Spleen (tissue), 11 donors: ENCODE data around the gene SP8. TPM values are rescaled to one million over a fixed set of nuclear protein-coding genes. Genes with fewer than 3 reads are reported as not detected.

ENCODE experiments used
- DNase-seq: peaks from one replicate; pipeline ENCODE4 v3.0.0-alpha.2; 2020
- H3K27ac ChIP-seq, 8 donors: fragments of 200-600 bp; sonication (generic) in 7 of 8; 1 replicate in 4 of 8; 2 replicates in 4 of 8; pipeline versions ENCODE4 v1.5.0 to v1.8.0; 2016 to 2021; ENCODE audit warnings: inconsistent platforms in 4 of 8, mild to moderate bottlenecking in 4 of 8, moderate library complexity in 1 of 8
- H3K27me3 ChIP-seq, 7 donors: fragments of 200-600 bp; sonication (generic) in 6 of 7; replicated peaks in 1 of 7; 1 replicate in 4 of 7; 2 replicates in 3 of 7; pipeline versions ENCODE4 v1.5.0 to v1.8.0; 2016 to 2021; ENCODE audit warnings: inconsistent platforms in 3 of 7, mild to moderate bottlenecking in 1 of 7
- H3K36me3 ChIP-seq, 6 donors: fragments of 200-600 bp; sonication (generic) in 5 of 6; 1 replicate in 4 of 6; 2 replicates in 2 of 6; pipeline versions ENCODE4 v1.5.0 to v1.8.0; 2016 to 2021; ENCODE audit warnings: inconsistent platforms in 2 of 6
- H3K4me1 ChIP-seq, 6 donors: fragments of 200-600 bp; sonication (generic) in 5 of 6; 1 replicate in 3 of 6; 2 replicates in 3 of 6; pipeline versions ENCODE4 v1.5.0 to v1.8.0; 2016 to 2021; ENCODE audit warnings: inconsistent platforms in 3 of 6
- H3K4me3 ChIP-seq, 8 donors: fragments of 200-600 bp; sonication (generic) in 7 of 8; 1 replicate in 4 of 8; 2 replicates in 4 of 8; pipeline versions ENCODE4 v1.5.0 to v1.8.0; 2016 to 2021; ENCODE audit warnings: inconsistent platforms in 4 of 8, mild to moderate bottlenecking in 4 of 8, moderate library complexity in 2 of 8
- H3K9me3 ChIP-seq, 8 donors: fragments of 200-600 bp; sonication (generic) in 7 of 8; 1 replicate in 4 of 8; 2 replicates in 4 of 8; pipeline versions ENCODE4 v1.5.0 to v1.8.0; 2016 to 2021; ENCODE audit warnings: inconsistent platforms in 4 of 8
- POLR2A ChIP-seq, 3 donors: fragments of 450-650 bp; IDR thresholded peaks; one replicate each; pipeline ENCODE4 v1.5.1; 2017; ENCODE audit warnings: antibody characterized with exemption in 3 of 3, mild to moderate bottlenecking in 1 of 3
- POLR2AphosphoS5 ChIP-seq, 3 donors: sonication (generic); formaldehyde crosslinking; IDR thresholded peaks; one replicate each; pipeline ENCODE4 v1.5.1; 2017; ENCODE audit warnings: antibody characterized with exemption in 3 of 3
- WGBS, 5 donors: extraction: QIAGEN DNeasy Blood & Tissue Kit in 3 of 5; methylation state at CpG; one replicate each; pipeline versions ENCODE4 v1.1.5 to v1.1.7; 2013 to 2018; 5-methylcytosine and 5-hydroxymethylcytosine counted together
- intact Hi-C: fragments of 100-400 bp; cut with DNase I; formaldehyde crosslinking; loops from one replicate; pipeline ENCODE4 v1.15.0; 2023; ENCODE audit warnings: low total_unique reads
- polyA plus RNA-seq, 3 donors: library from polyadenylated mRNA; stranded (reverse); fragments of 200-250 nt; gene quantifications; one replicate each; pipeline ENCODE4 v1.2.1, GENCODE V29; 2013
- total RNA-seq, 7 donors: library from RNA; depleted of rRNA in 3 of 7; stranded (reverse); fragments of >200 nt in 3 of 7; fragmentation: NEBNext Ultra II Directional in 4 of 7; extraction: Animal tissue kit (Norgen Biotek cat#: 25700) in 4 of 7; gene quantifications; one replicate each; pipeline versions ENCODE4 v1.1.0 to v1.2.1, GENCODE V29; 2016 to 2021
- TF ChIP-seq, protein P1 (sequence below), 11 experiments: fragments of 200-600 bp in 7 of 11; fragments of 450-650 bp in 4 of 11; sonication (generic) in 4 of 11; IDR thresholded peaks in 8 of 11; conservative IDR thresholded peaks in 3 of 11; 1 replicate in 7 of 11; 2 replicates in 4 of 11; pipeline versions ENCODE4 v1.4.0 to v1.8.0; 2016 to 2021; ENCODE audit warnings: antibody characterized with exemption in 11 of 11, inconsistent platforms in 4 of 11, mild to moderate bottlenecking in 1 of 11
- donor health status: healthy with polysubstance abuse.
- donor health status: DM: no; HTN: no; CAD: no; lungs with moderate emphysema.
- donor health status: DM: no; HTN: no; CAD: no.
- donor health status: Bipolar disorder and iron deficiency.
- donor health status: healthy.
- donor health status: DM: no; HTN: no; CAD: no.
- donor health status: DM: yes; HTN: yes; CAD: no.

The SP8 gene
- total and polyA plus RNA-seq, 10 donors, result not detected

DNA sequence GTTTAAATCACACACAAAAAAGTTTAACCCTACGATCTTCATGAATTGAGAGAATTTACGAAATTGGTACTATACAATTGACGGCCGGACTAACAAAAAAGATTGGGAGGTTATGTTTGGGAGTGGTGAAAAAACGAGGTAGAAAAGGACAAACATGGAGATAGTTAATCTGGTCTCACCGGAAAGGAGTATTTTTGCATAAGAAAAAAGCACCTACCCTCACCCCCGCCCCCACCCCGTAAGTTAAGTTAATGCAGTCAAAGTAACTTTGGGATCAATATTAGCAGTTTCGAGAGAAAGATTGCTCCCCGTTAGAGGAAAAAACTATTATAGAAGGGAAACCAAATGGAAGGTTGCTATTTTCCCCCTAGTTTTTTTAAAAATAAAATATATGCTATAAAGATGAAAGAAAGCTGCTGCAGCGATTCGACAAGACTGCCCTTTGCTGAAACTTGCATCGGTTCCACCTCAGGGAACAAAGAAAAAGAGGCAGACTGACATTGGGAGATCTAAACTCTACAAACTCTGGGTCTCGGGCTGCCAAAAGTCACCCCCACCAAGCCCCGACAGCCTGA, 3.5 kb downstream of the SP8 start:
- WGBS, 5 donors, result 14 to 16% (median 16%) methylated on average over 14 to 15 of the region's 15 CpGs
- H3K4me3 ChIP-seq, result peak overlapping the region in 2 of 8 donors; percentile 17 to 59
- TF ChIP-seq POLR2A (IDR thresholded peaks at IDR 0.05) (no peak), POLR2AphosphoS5 (IDR thresholded peaks at IDR 0.05) (no peak)
- TF ChIP-seq, protein P1, sequence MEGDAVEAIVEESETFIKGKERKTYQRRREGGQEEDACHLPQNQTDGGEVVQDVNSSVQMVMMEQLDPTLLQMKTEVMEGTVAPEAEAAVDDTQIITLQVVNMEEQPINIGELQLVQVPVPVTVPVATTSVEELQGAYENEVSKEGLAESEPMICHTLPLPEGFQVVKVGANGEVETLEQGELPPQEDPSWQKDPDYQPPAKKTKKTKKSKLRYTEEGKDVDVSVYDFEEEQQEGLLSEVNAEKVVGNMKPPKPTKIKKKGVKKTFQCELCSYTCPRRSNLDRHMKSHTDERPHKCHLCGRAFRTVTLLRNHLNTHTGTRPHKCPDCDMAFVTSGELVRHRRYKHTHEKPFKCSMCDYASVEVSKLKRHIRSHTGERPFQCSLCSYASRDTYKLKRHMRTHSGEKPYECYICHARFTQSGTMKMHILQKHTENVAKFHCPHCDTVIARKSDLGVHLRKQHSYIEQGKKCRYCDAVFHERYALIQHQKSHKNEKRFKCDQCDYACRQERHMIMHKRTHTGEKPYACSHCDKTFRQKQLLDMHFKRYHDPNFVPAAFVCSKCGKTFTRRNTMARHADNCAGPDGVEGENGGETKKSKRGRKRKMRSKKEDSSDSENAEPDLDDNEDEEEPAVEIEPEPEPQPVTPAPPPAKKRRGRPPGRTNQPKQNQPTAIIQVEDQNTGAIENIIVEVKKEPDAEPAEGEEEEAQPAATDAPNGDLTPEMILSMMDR (IDR thresholded peaks at IDR 0.05 in 8 of 11, conservative IDR thresholded peaks at IDR 0.05 in 3 of 11), result no peak
- peaks cover 0 to 16% (median 0%) of the 10 kb centered on the region in 8 donors for H3K9me3 ChIP-seq
- DNase-seq, result no peak
- H3K36me3 ChIP-seq, result no peaks in the 10 kb centered on the region
- peaks cover 9 to 100% (median 99%) of the 10 kb centered on the region in 7 donors for H3K27me3 ChIP-seq
- peaks cover 7 to 49% (median 39%) of the 10 kb centered on the region in 6 donors for H3K4me1 ChIP-seq
- intact Hi-C loops, result no loop called here
- H3K27ac ChIP-seq, result no peak overlapping the region

DNA sequence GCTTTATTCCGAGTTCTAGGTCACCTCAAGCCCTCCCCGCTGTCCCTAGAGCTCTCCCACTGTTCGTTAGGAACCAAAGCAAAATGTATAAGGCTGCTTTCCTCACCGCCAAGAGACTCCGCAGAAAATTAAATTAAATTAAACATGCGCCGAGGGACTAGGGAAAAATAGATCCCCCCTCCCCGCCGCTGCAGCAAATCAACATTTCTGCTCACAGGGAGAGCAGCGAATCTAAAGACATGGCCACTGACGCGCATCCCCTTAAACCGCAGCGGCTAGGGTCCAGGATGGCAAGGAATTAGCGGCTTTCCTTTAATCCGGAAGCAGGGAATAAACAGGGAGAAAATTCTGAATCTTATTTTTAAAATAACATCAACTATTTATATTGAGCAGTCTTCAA, 7.6 kb downstream of the SP8 start:
- Histone ChIP-seq H3K4me3 (no peak overlapping the region), H3K36me3 (no peaks in the 10 kb centered on the region), H3K9me3 (peaks cover 0 to 3% (median 0%) of the 10 kb centered on the region in 8 donors), H3K27me3 (peaks cover 5 to 100% (median 98%) of the 10 kb centered on the region in 7 donors), H3K4me1 (peaks cover 3 to 27% (median 15%) of the 10 kb centered on the region in 6 donors), H3K27ac (no peak overlapping the region)
- TF ChIP-seq POLR2AphosphoS5 (IDR thresholded peaks at IDR 0.05), result no peak
- TF ChIP-seq, protein P1 (IDR thresholded peaks at IDR 0.05 in 8 of 11, conservative IDR thresholded peaks at IDR 0.05 in 3 of 11), result no peak
- no peak for TF ChIP-seq POLR2A (IDR thresholded peaks at IDR 0.05)
- DNase-seq, result no peak
- 13 to 26% (median 19%) methylated on average over 16 of the region's 16 CpGs for WGBS, 5 donors
- intact Hi-C loops, result loop anchor here (5.0 kb wide), 2 partner anchors 473 to 728 kb away; no protein-coding TSS in a partner anchor

DNA sequence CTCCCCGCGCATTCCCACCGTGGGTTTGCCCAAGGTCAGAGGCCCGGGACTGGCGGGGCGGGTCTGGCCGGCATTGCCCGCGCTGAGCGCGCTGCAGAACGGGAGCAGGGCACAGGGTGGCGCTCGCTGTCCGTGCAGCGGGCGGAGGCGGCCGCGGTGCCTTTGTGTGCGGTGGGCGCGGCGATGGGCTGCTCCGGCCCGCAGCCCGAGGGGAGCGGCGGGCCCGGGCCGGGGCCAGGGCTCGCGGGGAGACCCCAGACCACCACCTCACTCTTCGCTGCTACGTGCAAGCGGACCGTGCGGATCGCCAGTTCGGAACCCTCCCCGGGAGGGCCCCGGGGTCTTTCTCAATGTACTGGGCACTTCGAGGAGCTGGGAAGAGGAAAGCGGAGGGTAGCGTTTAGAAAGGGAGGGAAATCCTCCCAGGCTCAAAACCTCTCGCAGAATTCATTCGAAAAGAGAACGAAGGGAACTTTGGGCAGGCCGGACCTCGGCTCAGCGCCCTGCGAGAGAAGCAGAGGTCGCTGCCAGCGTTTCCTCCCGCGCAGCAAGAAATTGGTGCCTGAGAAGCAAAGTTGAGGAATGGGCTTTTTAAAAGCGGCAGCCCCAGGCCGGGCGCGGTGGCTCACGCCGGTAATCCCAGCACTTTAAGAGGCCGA, 8.5 kb downstream of the SP8 start:
- intact Hi-C loops, result loop anchor here (5.0 kb wide), 2 partner anchors 474 to 729 kb away; no protein-coding TSS in a partner anchor
- peak; percentile 76 for DNase-seq

More for the DNA sequence above, 8.5 kb downstream of the SP8 start:
- Histone ChIP-seq H3K27ac (no peak overlapping the region), H3K4me1 (peaks cover 3 to 18% (median 11%) of the 10 kb centered on the region in 6 donors), H3K9me3 (peaks cover 0 to 3% (median 0%) of the 10 kb centered on the region in 8 donors), H3K4me3 (peak overlapping the region in 7 of 8 donors; percentile 8 to 56 (median 23)), H3K36me3 (no peaks in the 10 kb centered on the region), H3K27me3 (peaks cover 5 to 100% (median 98%) of the 10 kb centered on the region in 7 donors)
- TF ChIP-seq POLR2AphosphoS5 (IDR thresholded peaks at IDR 0.05), result no peak
- no peak for TF ChIP-seq POLR2A (IDR thresholded peaks at IDR 0.05)
- TF ChIP-seq, protein P1 (IDR thresholded peaks at IDR 0.05 in 8 of 11, conservative IDR thresholded peaks at IDR 0.05 in 3 of 11), result peak in 8 of 11 experiments; percentile 34 to 74 (median 51)
- 2 to 6% (median 4%) methylated on average over 26 to 63 of the region's 63 CpGs for WGBS, 5 donors
